Neural crest cell (in vitro differentiated cells): ENCODE measurements around the gene ART4. TPM values are rescaled to one million over a fixed set of nuclear protein-coding genes. Genes with fewer than 3 reads are reported as not detected.

Source experiments
- DNase-seq: peaks from one replicate; pipeline ENCODE4 v3.0.0; 2021; ENCODE audit warnings: low read depth, mixed read lengths, low spot score
- H3K27ac Mint-ChIP-seq: one replicate; pipeline ENCODE4 v1.8.0; 2021; ENCODE audit warnings: mild to moderate bottlenecking, mixed read lengths; ENCODE audit not compliant: unreplicated experiment
- H3K27me3 Mint-ChIP-seq: 2 replicates; pipeline ENCODE4 v1.8.0; 2021; ENCODE audit warnings: low read depth, mild to moderate bottlenecking, mixed read lengths
- H3K36me3 Mint-ChIP-seq: 2 replicates; pipeline ENCODE4 v1.8.0; 2021; ENCODE audit warnings: low read depth, mild to moderate bottlenecking, mixed read lengths
- H3K4me1 Mint-ChIP-seq: 2 replicates; pipeline ENCODE4 v1.8.0; 2021; ENCODE audit warnings: mixed read lengths
- H3K4me3 Mint-ChIP-seq: one replicate; pipeline ENCODE4 v1.8.0; 2021; ENCODE audit warnings: mild to moderate bottlenecking, mixed read lengths
- H3K9me3 Mint-ChIP-seq: 2 replicates; pipeline ENCODE4 v1.8.0; 2021; ENCODE audit warnings: mixed read lengths
- total RNA-seq: library from RNA; stranded (reverse); gene quantifications from 2 replicates; pipeline ENCODE4 v1.2.1, GENCODE V29; 2021
- TF ChIP-seq, protein P1 (sequence below): fragments of 200-600 bp; sonication (generic); conservative IDR thresholded peaks from 2 replicates; pipeline ENCODE4 v1.5.0; 2021; ENCODE audit warnings: antibody characterized with exemption, mild to moderate bottlenecking

The ART4 gene
- total RNA-seq, 1 donor from 2014 or later, result not detected

DNA sequence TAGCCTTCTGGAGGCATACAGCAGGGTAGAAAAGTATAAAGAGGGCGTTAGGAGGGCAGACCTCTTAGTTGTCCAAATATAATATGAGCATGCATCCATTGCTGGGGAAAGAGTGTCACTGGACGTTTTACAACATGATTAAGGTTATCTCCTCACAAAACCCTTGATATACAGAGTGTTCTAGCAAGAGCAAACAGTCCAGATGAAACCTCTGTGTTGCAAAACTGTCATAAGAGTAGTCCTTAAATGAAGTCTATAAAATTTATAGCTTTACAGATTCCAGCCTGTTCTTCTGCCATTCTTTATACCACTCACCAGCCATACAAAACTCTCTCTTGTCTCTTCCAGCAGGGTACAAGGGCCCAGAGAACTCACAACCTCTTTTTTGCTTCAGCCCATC is 61.8 kb downstream of the ART4 start:
- Mint-ChIP-seq H3K4me1 (peaks cover 16% of the 10 kb centered on the region), H3K27ac (no peak overlapping the region), H3K27me3 (no peaks in the 10 kb centered on the region), H3K9me3 (no peaks in the 10 kb centered on the region), H3K4me3 (no peak overlapping the region), H3K36me3 (peaks cover 4% of the 10 kb centered on the region)
- no peak for DNase-seq
- TF ChIP-seq, protein P1, sequence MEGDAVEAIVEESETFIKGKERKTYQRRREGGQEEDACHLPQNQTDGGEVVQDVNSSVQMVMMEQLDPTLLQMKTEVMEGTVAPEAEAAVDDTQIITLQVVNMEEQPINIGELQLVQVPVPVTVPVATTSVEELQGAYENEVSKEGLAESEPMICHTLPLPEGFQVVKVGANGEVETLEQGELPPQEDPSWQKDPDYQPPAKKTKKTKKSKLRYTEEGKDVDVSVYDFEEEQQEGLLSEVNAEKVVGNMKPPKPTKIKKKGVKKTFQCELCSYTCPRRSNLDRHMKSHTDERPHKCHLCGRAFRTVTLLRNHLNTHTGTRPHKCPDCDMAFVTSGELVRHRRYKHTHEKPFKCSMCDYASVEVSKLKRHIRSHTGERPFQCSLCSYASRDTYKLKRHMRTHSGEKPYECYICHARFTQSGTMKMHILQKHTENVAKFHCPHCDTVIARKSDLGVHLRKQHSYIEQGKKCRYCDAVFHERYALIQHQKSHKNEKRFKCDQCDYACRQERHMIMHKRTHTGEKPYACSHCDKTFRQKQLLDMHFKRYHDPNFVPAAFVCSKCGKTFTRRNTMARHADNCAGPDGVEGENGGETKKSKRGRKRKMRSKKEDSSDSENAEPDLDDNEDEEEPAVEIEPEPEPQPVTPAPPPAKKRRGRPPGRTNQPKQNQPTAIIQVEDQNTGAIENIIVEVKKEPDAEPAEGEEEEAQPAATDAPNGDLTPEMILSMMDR, result no peak

DNA sequence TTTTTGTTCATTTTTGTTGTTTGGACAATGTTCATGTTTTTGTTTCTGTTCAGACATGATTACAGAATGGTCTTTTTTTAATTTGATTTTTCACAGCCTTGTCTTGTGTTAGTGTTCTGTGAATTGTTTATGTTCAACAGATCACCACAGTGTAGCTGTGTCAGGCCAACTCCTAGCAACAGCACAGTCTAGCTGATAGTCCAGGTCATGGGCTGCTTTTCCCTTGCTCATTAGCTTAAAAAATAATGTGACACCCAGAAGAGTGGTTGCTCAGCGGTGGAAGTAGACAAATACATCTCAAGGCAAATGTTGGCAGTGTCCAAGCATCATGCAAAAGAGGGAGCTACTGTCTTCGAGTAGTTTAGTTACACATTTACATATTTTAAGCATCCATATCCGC is 62.5 kb downstream of the ART4 start:
- TF ChIP-seq, protein P1, result no peak
- no peak for DNase-seq
- no peak overlapping the region for H3K4me3 Mint-ChIP-seq
- H3K27me3 Mint-ChIP-seq, result no peaks in the 10 kb centered on the region
- H3K36me3 Mint-ChIP-seq, result peaks cover 4% of the 10 kb centered on the region
- peaks cover 23% of the 10 kb centered on the region for H3K4me1 Mint-ChIP-seq
- no peaks in the 10 kb centered on the region for H3K9me3 Mint-ChIP-seq
- no peak overlapping the region for H3K27ac Mint-ChIP-seq

DNA sequence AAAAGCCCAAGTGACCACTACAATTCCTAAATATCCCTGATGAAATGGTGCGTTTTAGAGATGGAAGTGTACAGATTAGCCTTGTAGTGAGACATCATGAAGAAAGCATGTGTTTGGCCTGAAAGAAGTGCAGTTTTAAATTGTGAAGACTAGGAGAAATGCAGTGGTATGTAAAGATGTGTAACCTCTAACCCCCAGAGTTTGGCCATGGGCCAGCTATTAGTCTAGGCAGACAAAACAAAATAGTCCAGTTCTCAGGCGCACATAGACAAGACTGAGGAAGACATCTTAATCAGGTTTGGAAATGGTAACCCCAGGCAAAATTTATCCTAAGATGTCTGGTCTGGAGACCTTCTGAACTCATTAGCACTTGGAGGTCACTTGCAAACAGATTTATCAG is 63.5 kb downstream of the ART4 start:
- no peak overlapping the region for H3K27ac Mint-ChIP-seq
- no peak for DNase-seq
- H3K4me1 Mint-ChIP-seq, result peaks cover 34% of the 10 kb centered on the region
- H3K36me3 Mint-ChIP-seq, result peaks cover 4% of the 10 kb centered on the region
- TF ChIP-seq, protein P1, result no peak
- no peak overlapping the region for H3K4me3 Mint-ChIP-seq
- H3K27me3 Mint-ChIP-seq, result no peaks in the 10 kb centered on the region
- H3K9me3 Mint-ChIP-seq, result no peaks in the 10 kb centered on the region

DNA sequence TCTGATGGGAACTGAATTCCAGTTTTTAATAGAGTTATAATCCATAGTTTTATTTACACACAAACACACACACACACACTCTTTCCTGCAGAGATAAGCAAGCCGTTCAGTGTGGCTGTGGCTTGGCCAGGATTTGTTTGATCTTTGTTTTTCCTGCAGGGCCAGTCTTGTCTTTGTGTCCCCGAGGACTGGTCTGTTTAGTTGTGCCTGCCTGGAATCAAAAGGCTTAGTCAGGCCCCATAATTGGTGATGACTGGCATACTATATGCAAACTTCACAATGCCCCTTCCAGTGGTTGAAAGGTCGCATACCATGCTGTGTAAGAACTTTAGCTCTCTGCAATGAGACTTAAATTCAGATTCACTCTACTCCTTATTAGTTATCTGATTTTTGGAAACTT is 66.1 kb downstream of the ART4 start:
- Mint-ChIP-seq H3K9me3 (no peaks in the 10 kb centered on the region), H3K4me3 (peak overlapping the region; percentile 76), H3K4me1 (peaks cover 45% of the 10 kb centered on the region)

DNA sequence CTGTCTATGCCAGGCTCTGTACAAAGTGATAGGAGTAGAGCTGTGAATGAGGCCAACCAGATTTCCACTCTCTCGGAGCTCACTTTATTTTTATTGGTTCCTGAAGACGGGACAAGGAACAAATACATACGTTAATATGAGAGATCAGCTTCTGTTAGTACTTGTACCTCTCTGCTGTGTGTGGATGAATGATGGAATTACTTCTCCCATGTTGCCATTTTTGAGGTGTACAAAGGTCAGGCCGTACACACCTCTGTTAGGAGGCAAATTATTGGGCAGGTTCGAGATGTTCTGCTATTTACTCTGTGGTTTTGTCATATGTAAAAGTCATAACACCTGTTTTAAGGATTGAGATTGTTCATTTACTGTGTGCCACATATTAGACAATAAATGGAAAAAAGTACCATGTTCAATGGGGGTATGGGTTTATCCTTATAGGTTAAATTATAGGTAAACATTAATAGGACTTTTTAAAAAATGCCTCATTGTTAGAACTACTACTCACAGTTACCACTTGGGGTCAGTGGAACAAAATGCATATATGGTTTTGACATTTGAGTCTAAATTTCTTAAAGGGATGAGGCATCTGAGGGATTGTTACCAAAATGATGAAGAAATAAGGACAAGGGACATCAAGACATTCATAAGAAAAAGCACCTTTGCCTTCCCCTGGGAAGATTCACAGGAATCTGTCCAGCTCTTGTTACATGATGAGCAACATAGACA is 66.9 kb downstream of the ART4 start:
- DNase-seq, result no peak
- Mint-ChIP-seq H3K9me3 (no peaks in the 10 kb centered on the region), H3K27ac (no peak overlapping the region), H3K36me3 (no peaks in the 10 kb centered on the region), H3K4me1 (peaks cover 53% of the 10 kb centered on the region), H3K4me3 (peak overlapping the region; percentile 98), H3K27me3 (peaks cover 7% of the 10 kb centered on the region)
- TF ChIP-seq, protein P1, result peak; percentile 49

More for the DNA sequence above, 66.1 kb downstream of the ART4 start:
- peaks cover 7% of the 10 kb centered on the region for H3K27me3 Mint-ChIP-seq
- TF ChIP-seq, protein P1, result no peak
- no peak for DNase-seq
- H3K36me3 Mint-ChIP-seq, result no peaks in the 10 kb centered on the region
- no peak overlapping the region for H3K27ac Mint-ChIP-seq
